HepG2 (cell line): ENCODE results near the gene KLHL17. TPM values are rescaled to one million over a fixed set of nuclear protein-coding genes. Genes with fewer than 3 reads are reported as not detected.

Experiments
- ATAC-seq: fragments of 200-7000 bp; cut with Tn5 transposase; 3 replicates; pipeline ENCODE4 v1.9.1; 2020; ENCODE audit warnings: mild to moderate bottlenecking, moderate library complexity
- BruUV-seq: library from RNA; stranded (reverse); fragments of 400-500 nt; replicated peaks from 2 replicates; lab custom pipeline; 2021; lab: Mats Ljungman, UMichigan
- CTCF ChIA-PET: fragments of 300-600 bp; formaldehyde crosslinking; extraction: SDS; loops from one replicate; lab custom pipeline; 2021; ENCODE audit warnings: low total read pairs, inconsistent platforms, low intra/inter-chr PET ratio; lab: Yijun Ruan, JAX
- POLR2A ChIA-PET: fragments of 350-600 bp; sonication (Branson Sonifier 250); formaldehyde crosslinking; loops from one replicate; lab custom pipeline; 2020; ENCODE audit warnings: antibody characterized with exemption, inconsistent platforms; lab: Yijun Ruan, JAX
- DNase-seq: peaks from one replicate; pipeline ENCODE4 v3.0.0-alpha.2; 2015; ENCODE audit warnings: low spot score
- FAIRE-seq: peaks from 3 replicates; lab custom pipeline; 2011; peaks lifted over from hg19 to GRCh38; lab: Jason Lieb, UNC
- H2AFZ ChIP-seq: one replicate; pipeline ENCODE4 v1.6.1; 2011; ENCODE audit warnings: low read length, inconsistent platforms
- H3K27ac ChIP-seq: fragments of 300-600 bp; 3 replicates; pipeline ENCODE4 v1.8.0; 2011; ENCODE audit warnings: mixed run types, mild to moderate bottlenecking, mixed read lengths, low read length, inconsistent platforms; ENCODE audit not compliant: insufficient read depth; ENCODE audit errors: extremely low read length
- H3K27me3 ChIP-seq, 2 experiments: fragments of 200-600 bp in 1 of 2; 2 replicates in 1 of 2; 3 replicates in 1 of 2; pipeline versions ENCODE4 v1.6.0 to v1.8.0; 2011; ENCODE audit warnings: low read length in 2 of 2, mild to moderate bottlenecking in 2 of 2, moderate library complexity in 2 of 2, inconsistent platforms in 1 of 2; ENCODE audit not compliant: insufficient read depth in 2 of 2, control insufficient read depth in 1 of 2
- H3K36me3 ChIP-seq, 2 experiments: fragments of 200-600 bp in 1 of 2; replicated peaks in 1 of 2; 2 replicates in 1 of 2; 3 replicates in 1 of 2; pipeline versions ENCODE4 v1.5.1 to v1.8.0; 2011; ENCODE audit warnings: low read length in 2 of 2, inconsistent platforms in 1 of 2; ENCODE audit not compliant: insufficient read depth in 2 of 2, control insufficient read depth in 1 of 2
- H3K4me1 ChIP-seq: 2 replicates; pipeline ENCODE4 v1.5.1; 2012; ENCODE audit warnings: low read length, inconsistent platforms; ENCODE audit not compliant: insufficient read depth
- H3K4me2 ChIP-seq: 2 replicates; pipeline ENCODE4 v1.6.0; 2011; ENCODE audit warnings: low read depth, low read length, inconsistent platforms
- H3K4me3 ChIP-seq, 3 experiments: fragments of 200-600 bp in 1 of 3; sonication (generic), shearing (Covaris generic) in 1 of 3; replicated peaks in 1 of 3; 2 replicates each; pipeline ENCODE4 v1.5.1; 2011 to 2016; ENCODE audit warnings: low read length in 3 of 3, inconsistent platforms in 2 of 3, low read depth in 2 of 3, mild to moderate bottlenecking in 2 of 3, control low read depth in 1 of 3, mixed read lengths in 1 of 3; ENCODE audit not compliant: insufficient read depth in 1 of 3
- H3K79me2 ChIP-seq: one replicate; pipeline ENCODE4 v1.6.1; 2011; ENCODE audit warnings: low read length, inconsistent platforms; ENCODE audit not compliant: insufficient read depth
- H3K9ac ChIP-seq: 2 replicates; pipeline ENCODE4 v1.6.0; 2011; ENCODE audit warnings: mild to moderate bottlenecking, low read depth, low read length, inconsistent platforms; ENCODE audit not compliant: insufficient read depth
- H3K9me3 ChIP-seq: 2 replicates; pipeline ENCODE4 v1.5.1; 2012; ENCODE audit warnings: mild to moderate bottlenecking, low read length
- H4K20me1 ChIP-seq: 2 replicates; pipeline ENCODE4 v1.6.0; 2011; ENCODE audit warnings: inconsistent platforms, mild to moderate bottlenecking, low read length, moderate library complexity; ENCODE audit not compliant: insufficient read depth
- CREBL2 ChIP-seq: sonication (generic); formaldehyde crosslinking; IDR thresholded peaks from 2 replicates; pipeline ENCODE4 v1.8.1; 2023; ENCODE audit warnings: missing genetic modification reagents, mild to moderate bottlenecking, borderline replicate concordance
- GPBP1L1 ChIP-seq: sonication (generic); formaldehyde crosslinking; IDR thresholded peaks from 2 replicates; pipeline ENCODE4 v1.5.0; 2020; ENCODE audit warnings: mild to moderate bottlenecking, missing genetic modification reagents
- HES4 ChIP-seq: sonication (generic); formaldehyde crosslinking; IDR thresholded peaks from 2 replicates; pipeline ENCODE4 v1.9.0; 2021; ENCODE audit warnings: mild to moderate bottlenecking, missing genetic modification reagents, borderline replicate concordance
- JDP2 ChIP-seq: sonication (generic); formaldehyde crosslinking; IDR thresholded peaks from 2 replicates; pipeline ENCODE4 v1.8.1; 2022; ENCODE audit warnings: missing genetic modification reagents, borderline replicate concordance
- JUN ChIP-seq: sonication (generic); formaldehyde crosslinking; IDR thresholded peaks from 2 replicates; pipeline ENCODE4 v1.4.0; 2020; ENCODE audit warnings: mild to moderate bottlenecking, missing genetic modification reagents
- JUNB ChIP-seq: sonication (generic); formaldehyde crosslinking; IDR thresholded peaks from 2 replicates; pipeline ENCODE4 v1.8.0; 2022; ENCODE audit warnings: missing genetic modification reagents, mild to moderate bottlenecking, borderline replicate concordance
- MBNL3 ChIP-seq: fragments of 250-450 bp; sonication (Bioruptor Pico); conservative IDR thresholded peaks from 2 replicates; pipeline ENCODE4 v1.8.0; 2022; ENCODE audit warnings: mild to moderate bottlenecking, inconsistent platforms
- MED1 ChIP-seq: sonication (generic); formaldehyde crosslinking; IDR thresholded peaks from 2 replicates; pipeline ENCODE4 v1.4.0; 2020; ENCODE audit warnings: missing genetic modification reagents
- NCOA1 ChIP-seq: sonication (generic); formaldehyde crosslinking; IDR thresholded peaks from 2 replicates; pipeline ENCODE4 v1.9.0; 2021; ENCODE audit warnings: missing genetic modification reagents
- NCOA2 ChIP-seq: sonication (generic); formaldehyde crosslinking; IDR thresholded peaks from 2 replicates; pipeline ENCODE4 v1.8.0; 2022; ENCODE audit warnings: inconsistent platforms
- NFKB2 ChIP-seq: sonication (generic); formaldehyde crosslinking; IDR thresholded peaks from 2 replicates; pipeline ENCODE4 v1.4.0; 2020; ENCODE audit warnings: missing genetic modification reagents, borderline replicate concordance
- ONECUT2 ChIP-seq: sonication (generic); formaldehyde crosslinking; IDR thresholded peaks from 2 replicates; pipeline ENCODE4 v1.4.0; 2020; ENCODE audit warnings: missing genetic modification reagents
- PHF8 ChIP-seq: sonication (generic); formaldehyde crosslinking; IDR thresholded peaks from 2 replicates; pipeline ENCODE4 v1.5.0; 2020; ENCODE audit warnings: missing genetic modification reagents
- POLR2G ChIP-seq: fragments of 200-400 bp; formaldehyde crosslinking; IDR thresholded peaks from 2 replicates; pipeline ENCODE4 v1.6.1; 2018; ENCODE audit warnings: mild to moderate bottlenecking, low read depth, low read length, moderate library complexity
- RNF2 ChIP-seq: fragments of 450-650 bp; conservative IDR thresholded peaks from 2 replicates; pipeline ENCODE4 v1.6.1; 2016; ENCODE audit warnings: low read depth
- SIX4 ChIP-seq: sonication (generic); formaldehyde crosslinking; IDR thresholded peaks from 2 replicates; pipeline ENCODE4 v1.4.0; 2020; ENCODE audit warnings: missing genetic modification reagents
- ZFP82 ChIP-seq: sonication (generic); formaldehyde crosslinking; IDR thresholded peaks from 2 replicates; pipeline ENCODE4 v1.5.1; 2020; ENCODE audit warnings: mild to moderate bottlenecking, missing genetic modification reagents, borderline replicate concordance
- ZFX ChIP-seq: sonication (generic); formaldehyde crosslinking; IDR thresholded peaks from 2 replicates; pipeline ENCODE4 v1.4.0; 2020; ENCODE audit warnings: mild to moderate bottlenecking, low read depth, missing genetic modification reagents, moderate library complexity
- ZNF335 ChIP-seq: sonication (generic); formaldehyde crosslinking; IDR thresholded peaks from 2 replicates; pipeline ENCODE4 v1.4.0; 2020; ENCODE audit warnings: missing genetic modification reagents
- ZNF558 ChIP-seq: sonication (generic); formaldehyde crosslinking; IDR thresholded peaks from 2 replicates; pipeline ENCODE4 v1.9.0; 2022; ENCODE audit warnings: mild to moderate bottlenecking, missing genetic modification reagents, borderline replicate concordance
- ZNF83 ChIP-seq: sonication (generic); formaldehyde crosslinking; IDR thresholded peaks from 2 replicates; pipeline ENCODE4 v1.4.0; 2020; ENCODE audit warnings: missing genetic modification reagents, mild to moderate bottlenecking, borderline replicate concordance
- ZSCAN12 ChIP-seq: sonication (generic); formaldehyde crosslinking; IDR thresholded peaks from 2 replicates; pipeline ENCODE4 v1.9.0; 2021; ENCODE audit warnings: mild to moderate bottlenecking, missing genetic modification reagents
- WGBS: methylation state at CpG from one replicate; pipeline ENCODE4 v1.1.6; 2017; ENCODE audit warnings: low lambda C conversion rate; 5-methylcytosine and 5-hydroxymethylcytosine counted together
- in situ Hi-C: cut with HindIII; loops from 2 replicates; pipeline ENCODE4 v1.10.0; 2017; ENCODE audit warnings: low pct_unique_long_range_greater_than_20kb; ENCODE audit not compliant: extremely low pct_ligation_motif_present
- intact Hi-C: fragments of 100-400 bp; cut with micrococcal nuclease; formaldehyde crosslinking; loops from one replicate; pipeline ENCODE4 v1.10.0; 2022; ENCODE audit not compliant: unreplicated experiment
- polyA plus RNA-seq, 8 experiments: library from polyadenylated mRNA; depleted of rRNA in 3 of 8; stranded (reverse) in 7 of 8; unstranded in 1 of 8; fragments of >200 nt; fragmentation: Illumina TruSeq in 4 of 8; extraction: Trizol in 4 of 8; gene quantifications; 2 replicates each; pipeline versions ENCODE4 v1.2.1 to v1.2.3, GENCODE V29; 2011 to 2016; ENCODE audit warnings: low read depth in 4 of 8, missing spikeins in 1 of 8, mixed read lengths in 1 of 8; ENCODE audit not compliant: insufficient read depth in 1 of 8
- total RNA-seq, 5 experiments: library from RNA; depleted of rRNA; stranded (reverse); fragments of >200 nt; fragmentation: Illumina TruSeq; extraction: Trizol; gene quantifications; 2 replicates each; pipeline ENCODE4 v1.2.3, GENCODE V29; 2016; ENCODE audit warnings: low read depth in 1 of 5
- TF ChIP-seq, protein P1 (sequence below): sonication (generic); formaldehyde crosslinking; IDR thresholded peaks from 2 replicates; pipeline ENCODE4 v1.5.1; 2020; ENCODE audit warnings: missing genetic modification reagents, mild to moderate bottlenecking, borderline replicate concordance

Gene KLHL17
- total and polyA plus RNA-seq, 2 of the 13 experiments (the other 11 are each of a cell fraction or from before 2014, with no cell fraction given): 9.3 to 24.7 TPM

- ChIA-PET POLR2A (interaction anchor here (0.7 to 3.2 kb wide), 9 partner anchors 13 to 231 kb away, joined by 3 to 13 read pairs (median 4); partner anchors contain the start of genes AGRN, ISG15 and PERM1), CTCF (interaction anchor here (1.9 kb wide), 1 partner anchor 16 kb away, joined by 5 read pairs; no protein-coding TSS in a partner anchor)
- Histone ChIP-seq H3K27me3 (no peaks in the 10 kb centered on the region), H3K4me1 (peaks cover 63% of the 10 kb centered on the region), H2AFZ (no peak overlapping the region), H3K9ac (peak overlapping the region; percentile 97), H3K36me3 (no peaks in the 10 kb centered on the region), H3K27ac (peak overlapping the region; percentile 97), H3K79me2 (peaks cover 15% of the 10 kb centered on the region), H3K4me3 (peak overlapping the region; percentile 63 to 78 (median 78)), H4K20me1 (peaks cover 4% of the 10 kb centered on the region; the same call in 1 of the 2 replicates), H3K9me3 (no peaks in the 10 kb centered on the region), H3K4me2 (peak overlapping the region; percentile 92)
- FAIRE-seq (no peak), ATAC-seq (peak; percentile 53), DNase-seq (peak; percentile 55)
- intact Hi-C loops: loop anchor here (10.0 kb wide), 1 partner anchor 234 kb away; the partner anchor contains the start of genes B3GALT6 and SDF4
- BruUV-seq: TSS peak; percentile 81
- in situ Hi-C loops: no loop called here
- WGBS: 0% methylated on average over 11 of the region's 75 CpGs
- TF ChIP-seq MBNL3 (CRISPR knock-in tag): no peak
- no peak for TF ChIP-seq GPBP1L1
- TF ChIP-seq ZNF558: no peak
- TF ChIP-seq SIX4 (CRISPR knock-in tag): 0 out of 2 replicates have a peak, but pooled peaks have one; percentile 10
- no peak for TF ChIP-seq HES4 (CRISPR knock-in tag)
- peak; percentile 36 for TF ChIP-seq ONECUT2 (CRISPR knock-in tag)
- peak; percentile 94 for TF ChIP-seq ZFX (CRISPR knock-in tag)
- no peak for TF ChIP-seq CREBL2
- TF ChIP-seq NCOA1 (CRISPR knock-in tag): peak; percentile 34; the same call in 1 of the 2 replicates
- TF ChIP-seq PHF8: peak; percentile 90
- TF ChIP-seq, protein P1, sequence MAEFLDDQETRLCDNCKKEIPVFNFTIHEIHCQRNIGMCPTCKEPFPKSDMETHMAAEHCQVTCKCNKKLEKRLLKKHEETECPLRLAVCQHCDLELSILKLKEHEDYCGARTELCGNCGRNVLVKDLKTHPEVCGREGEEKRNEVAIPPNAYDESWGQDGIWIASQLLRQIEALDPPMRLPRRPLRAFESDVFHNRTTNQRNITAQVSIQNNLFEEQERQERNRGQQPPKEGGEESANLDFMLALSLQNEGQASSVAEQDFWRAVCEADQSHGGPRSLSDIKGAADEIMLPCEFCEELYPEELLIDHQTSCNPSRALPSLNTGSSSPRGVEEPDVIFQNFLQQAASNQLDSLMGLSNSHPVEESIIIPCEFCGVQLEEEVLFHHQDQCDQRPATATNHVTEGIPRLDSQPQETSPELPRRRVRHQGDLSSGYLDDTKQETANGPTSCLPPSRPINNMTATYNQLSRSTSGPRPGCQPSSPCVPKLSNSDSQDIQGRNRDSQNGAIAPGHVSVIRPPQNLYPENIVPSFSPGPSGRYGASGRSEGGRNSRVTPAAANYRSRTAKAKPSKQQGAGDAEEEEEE (CRISPR knock-in tag): no peak
- peak; percentile 56; the same call in 1 of the 2 replicates for TF ChIP-seq ZFP82 (CRISPR knock-in tag)
- TF ChIP-seq POLR2G: peak; percentile 85
- peak; percentile 81 for TF ChIP-seq MED1 (CRISPR knock-in tag)
- TF ChIP-seq JUNB (CRISPR knock-in tag): no peak
- peak; percentile 86 for TF ChIP-seq RNF2
- no peak for TF ChIP-seq ZNF335 (CRISPR knock-in tag)
- TF ChIP-seq ZNF83: peak; percentile 48; the same call in 1 of the 2 replicates
- peak; percentile 77 for TF ChIP-seq NFKB2 (CRISPR knock-in tag)
- no peak for TF ChIP-seq JDP2
- peak; percentile 95 for TF ChIP-seq JUN (CRISPR knock-in tag)
- TF ChIP-seq ZSCAN12 (CRISPR knock-in tag): no peak
- TF ChIP-seq NCOA2 (CRISPR knock-in tag): peak; percentile 9; the same call in 1 of the 2 replicates
Observed at GRCh38 chr1:1000357-1001056, 40.1 kb downstream of the KLHL17 start.
